GM12891 (cell line): ENCODE measurements around the gene RGCC.

Source experiments
- PAX5 ChIP-seq: IDR thresholded peaks from 2 replicates; pipeline ENCODE4 v1.6.1; 2011; ENCODE audit warnings: low read length, moderate library complexity, mild to moderate bottlenecking; ENCODE audit not compliant: insufficient read depth, severe bottlenecking
- POLR2A ChIP-seq: IDR thresholded peaks from 2 replicates; pipeline ENCODE4 v1.6.1; 2011; ENCODE audit warnings: low read depth, low read length, control low read depth
- POLR2AphosphoS5 ChIP-seq: IDR thresholded peaks from 2 replicates; pipeline ENCODE4 v1.6.1; 2011; ENCODE audit warnings: low read depth, low read length, control low read depth
- SPI1 ChIP-seq: IDR thresholded peaks from 2 replicates; pipeline ENCODE4 v1.6.1; 2011; ENCODE audit warnings: low read depth, low read length, control low read depth
- TAF1 ChIP-seq: IDR thresholded peaks from 2 replicates; pipeline ENCODE4 v1.6.1; 2011; ENCODE audit warnings: low read depth, low read length, control low read depth

DNA sequence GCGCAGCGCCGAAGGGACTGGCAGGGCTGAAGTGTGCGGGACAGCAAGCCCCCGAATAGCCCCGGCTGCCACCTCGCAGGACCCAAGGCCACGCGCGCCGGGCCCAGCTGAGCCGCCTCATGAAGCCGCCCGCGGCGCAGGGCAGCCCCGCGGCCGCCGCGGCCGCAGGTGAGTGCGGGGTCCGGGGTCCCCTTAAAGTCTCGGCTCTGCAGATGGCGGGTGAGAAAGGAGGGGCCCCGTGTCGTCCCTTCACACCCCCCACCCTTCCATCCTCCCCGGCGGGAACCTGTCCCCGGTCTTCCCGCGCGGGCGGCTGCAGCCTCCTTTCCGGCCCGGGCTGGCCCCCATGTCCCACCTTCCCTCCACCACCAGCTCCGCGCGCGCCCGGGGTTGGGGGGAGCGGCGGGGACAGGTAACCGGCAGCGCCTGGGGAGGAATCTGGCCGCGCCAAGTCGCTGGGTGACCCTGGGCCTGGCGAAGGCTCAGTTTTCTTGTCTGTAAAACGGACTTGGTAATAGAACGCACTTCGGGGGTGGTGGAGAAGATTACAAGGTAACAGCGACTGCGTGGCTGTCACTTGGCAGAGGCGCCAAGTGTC lies 338 bp downstream of the RGCC start:
- TF ChIP-seq SPI1 = no peak
- no peak for TF ChIP-seq POLR2AphosphoS5
- no peak for TF ChIP-seq TAF1
- no peak for TF ChIP-seq POLR2A
- no peak for TF ChIP-seq PAX5
